ENCODE data around the gene PRMT5.
"Not testable (repeated sequence)": the region's sequence is repeated elsewhere in the genome, so short reads cannot be mapped to it uniquely, and the experiment has no call there.

PRMT5 gene

GRCh38 chr14:22932146-22932545, 3.0 kb upstream of the PRMT5 start:
- no peak for DNase-seq (ENCODE audit: low spot score)

- DNase-seq (ENCODE audit: low spot score) = no peak
Observed at GRCh38 chr14:22929961-22930364, 787 bp upstream of the PRMT5 start.

DNA sequence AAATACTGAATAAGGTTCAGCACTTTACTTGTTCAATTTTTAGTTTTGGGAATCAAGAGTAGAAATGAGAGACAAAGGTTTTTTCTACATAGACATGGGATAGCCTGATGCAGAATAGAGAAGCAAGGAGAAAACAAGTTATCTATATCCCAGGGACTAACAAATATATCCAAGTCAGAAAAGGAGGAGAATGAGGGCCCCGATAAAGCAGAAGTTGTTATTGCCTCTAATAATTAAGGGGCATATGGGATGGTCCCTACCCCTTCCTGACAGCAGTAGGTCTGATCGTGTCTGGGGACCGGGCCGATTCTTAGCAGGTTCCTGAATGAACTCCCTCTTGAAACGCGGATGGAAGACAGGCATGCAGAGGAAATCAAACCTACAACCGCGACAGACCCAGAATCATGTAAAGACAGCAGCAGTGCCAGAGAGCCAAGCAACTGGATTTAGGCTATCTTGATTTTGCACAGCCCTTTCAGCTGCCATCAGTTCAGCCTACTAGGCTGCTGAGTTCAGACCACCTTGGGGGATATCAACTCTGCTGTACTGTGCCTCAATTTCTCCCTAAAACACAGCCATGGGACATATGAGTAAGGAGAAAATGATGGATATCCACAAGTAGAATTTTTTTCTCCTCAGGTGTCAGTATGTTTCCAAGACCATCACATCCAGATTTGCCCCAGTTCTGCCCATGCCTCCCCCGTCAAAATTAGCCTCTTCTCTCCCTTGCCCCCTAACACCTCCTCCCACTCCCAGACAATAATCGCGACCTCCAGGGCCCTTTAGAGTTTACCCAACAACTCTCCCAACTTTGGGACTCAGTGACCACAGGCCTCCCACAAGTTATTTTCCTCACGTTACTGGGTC, 706 bp downstream of the PRMT5 start:
- DNase-seq (ENCODE audit: low spot score) = no peak

DNA sequence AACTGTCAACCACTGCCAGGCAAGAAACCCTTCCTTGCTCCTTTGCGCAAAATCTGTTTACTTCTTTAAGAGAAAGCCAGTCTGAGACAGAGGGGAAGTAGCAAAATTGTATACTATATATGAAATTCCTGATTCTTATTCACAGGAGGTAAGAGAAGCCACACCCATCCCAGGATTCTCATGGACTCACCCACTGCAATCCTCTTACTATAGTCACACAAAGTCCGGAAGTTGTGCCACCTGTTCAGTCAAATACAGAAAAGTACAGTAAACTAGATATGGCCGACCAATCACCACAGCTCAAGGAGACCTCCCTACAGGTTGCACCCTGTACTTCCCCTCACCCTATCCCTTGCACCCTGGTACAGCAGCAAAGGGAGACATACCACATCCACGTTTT, 2.9 kb downstream of the PRMT5 start:
- no peak for DNase-seq (ENCODE audit: low spot score)

GRCh38 chr14:22925513-22925912, 3.7 kb downstream of the PRMT5 start:
- no peak for DNase-seq (ENCODE audit: low spot score)

GRCh38 chr14:22923746-22924145, 5.4 kb downstream of the PRMT5 start:
- no peak for DNase-seq (ENCODE audit: low spot score)

DNA sequence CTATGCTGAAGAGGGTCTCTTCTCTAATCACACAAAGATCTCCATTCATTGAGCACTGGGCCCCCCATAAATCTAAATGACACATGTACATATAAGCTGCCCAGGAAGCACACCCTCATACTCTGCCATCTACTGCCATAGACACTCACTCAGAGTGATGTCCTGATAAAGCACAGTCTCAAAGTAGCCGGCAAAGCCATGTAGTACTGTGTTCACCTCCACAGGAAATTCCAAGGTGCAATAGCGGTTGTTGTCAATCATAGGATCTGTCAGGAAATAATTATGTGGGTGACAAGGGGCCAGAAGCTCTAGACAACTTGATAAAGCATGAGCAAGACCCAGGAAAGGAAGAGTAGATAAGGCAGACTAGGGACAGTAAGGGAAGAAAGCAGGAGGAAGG, 6.9 kb downstream of the PRMT5 start:
- no peak for DNase-seq (ENCODE audit: low spot score)

DNA sequence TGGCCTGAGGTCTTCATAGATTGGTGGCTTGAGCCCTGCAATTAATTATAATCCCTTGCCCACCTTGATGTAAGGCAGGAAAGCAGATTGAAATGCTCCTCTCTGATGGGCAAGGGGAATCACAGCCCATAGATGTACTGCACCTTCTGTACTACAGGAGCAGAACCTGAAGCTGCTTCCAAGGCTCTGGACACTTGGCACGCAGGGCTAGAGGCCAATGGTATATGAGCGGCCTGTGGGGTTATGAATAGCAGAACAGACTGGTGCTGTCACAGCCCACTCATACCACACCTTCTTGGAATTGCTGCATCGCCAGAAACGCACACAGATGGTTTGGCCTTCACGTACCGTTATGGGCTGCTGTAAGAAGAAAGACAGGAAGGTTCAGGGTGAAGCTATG, 8.5 kb downstream of the PRMT5 start:
- no peak for DNase-seq (ENCODE audit: low spot score)

DNA sequence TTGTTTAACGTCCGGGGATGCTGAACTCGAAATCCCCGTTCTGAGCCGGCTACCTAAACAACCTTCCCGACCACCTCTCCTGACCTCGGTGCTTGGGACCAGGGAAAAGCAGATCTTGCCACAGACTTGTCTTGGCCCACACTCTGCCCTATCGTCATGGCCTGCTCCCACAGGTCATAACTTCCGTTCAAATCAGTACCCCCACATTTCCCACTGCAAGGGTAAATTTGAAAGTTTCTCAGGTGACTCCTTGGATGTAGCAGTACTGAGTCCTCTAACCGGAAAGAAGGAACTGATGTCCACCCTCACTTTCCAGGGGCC, 9.6 kb downstream of the PRMT5 start:
- DNase-seq (ENCODE audit: low spot score) = no peak

GRCh38 chr14:22918804-22919600, 10.2 kb downstream of the PRMT5 start, which contains the start of gene RBM23:
Gene RBM23, minus strand, starts transcription at chr14:22919149.
- peak; percentile 98 for DNase-seq (ENCODE audit: low spot score)

DNA sequence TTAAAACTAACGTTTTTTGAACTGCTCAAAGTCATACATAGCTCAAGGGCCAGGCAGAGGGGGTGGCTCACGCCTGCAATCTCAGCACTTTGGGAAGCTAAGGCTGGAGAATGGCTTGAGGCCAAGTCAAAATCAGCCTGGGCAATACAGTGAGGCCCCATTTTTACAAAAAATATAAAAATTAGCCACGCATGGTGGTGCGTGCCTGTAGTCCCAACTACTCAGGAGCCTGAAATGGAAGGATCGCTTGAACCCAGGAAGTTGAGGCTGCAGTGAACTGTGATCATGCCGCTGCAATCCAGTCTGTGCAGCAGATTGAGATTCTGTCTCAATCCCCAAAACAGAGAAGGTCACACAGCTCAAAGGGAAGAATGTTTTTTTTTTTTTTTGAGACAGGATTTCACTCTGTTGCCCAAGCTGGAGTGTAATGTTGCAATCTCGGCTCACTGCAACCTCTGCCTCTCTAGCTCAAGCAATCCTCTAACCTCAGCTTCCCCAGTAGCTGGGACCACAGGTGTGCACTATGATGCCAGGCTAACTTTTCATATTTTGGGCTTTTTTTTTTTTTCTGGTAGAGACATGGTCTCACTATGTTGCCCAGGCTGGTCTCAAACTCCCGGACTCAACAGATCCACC, 13.2 kb downstream of the PRMT5 start:
- DNase-seq (ENCODE audit: low spot score) = no peak

- not testable (repeated sequence) for DNase-seq (ENCODE audit: low spot score)
Observed at GRCh38 chr14:22914836-22915235, 14.3 kb downstream of the PRMT5 start.

DNA sequence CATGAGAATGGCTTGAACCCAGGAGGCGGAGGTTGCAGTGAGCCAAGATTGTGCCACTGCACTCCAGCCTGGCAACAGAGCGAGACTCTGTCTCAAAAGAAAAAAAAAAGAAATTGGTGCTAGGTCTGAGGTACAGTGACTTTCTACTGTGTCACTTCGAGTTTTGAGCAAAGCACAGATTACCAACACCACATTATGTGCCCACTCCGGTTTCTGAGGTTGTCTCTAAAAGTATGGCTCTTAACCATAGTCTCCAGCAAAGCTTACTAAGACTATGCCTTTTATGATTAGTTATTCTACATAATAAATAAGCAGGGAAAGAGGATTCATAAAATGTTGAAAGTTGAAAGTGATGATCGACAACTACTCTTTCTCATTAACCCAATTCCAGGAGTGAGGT, 18.3 kb downstream of the PRMT5 start:
- DNase-seq (ENCODE audit: low spot score) = no peak

- no peak for DNase-seq (ENCODE audit: low spot score)
Observed at GRCh38 chr14:22908601-22909000, 20.6 kb downstream of the PRMT5 start.

- no peak for DNase-seq (ENCODE audit: low spot score)
Observed at GRCh38 chr14:22907429-22907828, 21.7 kb downstream of the PRMT5 start.

DNA sequence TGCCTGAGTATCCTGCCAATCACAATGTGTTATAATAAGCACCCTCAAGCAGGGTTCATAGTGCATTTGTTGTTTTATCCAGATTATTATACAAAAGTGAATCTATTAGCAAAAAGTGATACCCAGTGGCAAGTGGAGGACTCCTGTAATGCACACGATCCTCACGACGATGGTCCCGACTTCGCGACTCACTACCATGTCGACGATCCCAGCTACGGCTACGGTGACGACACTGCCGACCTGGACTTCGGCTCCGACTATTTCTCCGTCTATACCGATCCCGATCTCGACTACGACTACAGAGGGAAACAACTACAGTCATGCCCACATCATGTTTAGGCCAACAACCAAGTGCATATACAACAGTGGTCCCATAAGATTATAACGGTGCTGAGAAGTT, 23.1 kb downstream of the PRMT5 start:
- no peak for DNase-seq (ENCODE audit: low spot score)

DNA sequence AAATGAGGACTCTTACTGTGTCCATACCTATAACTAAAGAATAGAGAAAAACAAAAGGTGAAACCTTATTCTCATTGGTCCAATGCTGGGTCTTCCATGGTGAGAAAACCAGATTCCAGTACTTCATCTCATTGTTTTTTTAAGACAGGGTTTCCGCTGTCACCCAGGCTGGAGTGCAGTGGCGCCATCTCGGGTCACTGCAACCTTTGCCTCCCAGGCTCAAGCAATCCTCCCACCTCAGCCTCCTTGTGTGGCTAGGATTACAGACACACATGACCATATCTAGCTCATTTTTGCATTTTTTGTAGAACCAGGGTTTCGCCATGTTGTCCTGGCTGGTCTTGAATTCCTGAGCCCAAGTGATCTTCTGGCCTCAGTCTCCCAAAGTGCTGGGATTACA, 23.5 kb downstream of the PRMT5 start:
- no peak for DNase-seq (ENCODE audit: low spot score)

GRCh38 chr14:22903742-22904087, 25.5 kb downstream of the PRMT5 start:
- DNase-seq (ENCODE audit: low spot score) = no peak

- DNase-seq (ENCODE audit: low spot score) = no peak
Observed at GRCh38 chr14:22901799-22902198, 27.4 kb downstream of the PRMT5 start.

DNA sequence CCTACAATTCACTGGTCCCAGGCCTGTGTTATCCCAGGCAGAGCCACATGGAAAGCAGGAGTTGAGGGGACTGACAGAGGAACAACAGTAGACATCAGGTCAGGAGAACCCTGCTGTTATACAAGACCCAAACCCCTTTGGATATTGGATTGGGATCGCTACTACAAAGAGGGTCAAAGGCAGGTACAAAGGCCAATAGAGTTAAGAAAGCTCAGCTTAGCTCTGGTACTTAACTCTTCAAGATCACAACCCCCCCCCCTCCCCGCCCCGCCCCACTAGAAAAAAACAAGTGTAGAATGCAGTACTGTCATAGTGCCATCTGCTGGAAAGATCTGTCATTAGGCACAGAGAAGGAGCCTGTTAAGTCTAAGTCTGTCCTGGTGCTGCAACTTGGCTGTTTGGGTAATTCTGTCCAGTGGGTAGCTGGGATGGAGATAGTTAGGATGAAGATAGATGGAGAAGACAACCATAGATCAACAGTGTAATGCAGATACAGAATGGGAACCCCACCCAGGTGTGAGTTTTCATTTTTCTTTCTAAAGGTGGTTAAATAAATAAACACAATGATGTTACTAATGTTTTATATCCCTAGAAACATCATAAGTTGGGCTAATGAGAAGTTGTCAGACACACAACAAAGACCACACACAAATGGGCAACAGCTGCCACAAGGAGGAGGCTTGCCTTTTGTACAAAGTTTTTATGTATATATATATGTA, 28.9 kb downstream of the PRMT5 start:
- peak; percentile 79 for DNase-seq (ENCODE audit: low spot score)

DNA sequence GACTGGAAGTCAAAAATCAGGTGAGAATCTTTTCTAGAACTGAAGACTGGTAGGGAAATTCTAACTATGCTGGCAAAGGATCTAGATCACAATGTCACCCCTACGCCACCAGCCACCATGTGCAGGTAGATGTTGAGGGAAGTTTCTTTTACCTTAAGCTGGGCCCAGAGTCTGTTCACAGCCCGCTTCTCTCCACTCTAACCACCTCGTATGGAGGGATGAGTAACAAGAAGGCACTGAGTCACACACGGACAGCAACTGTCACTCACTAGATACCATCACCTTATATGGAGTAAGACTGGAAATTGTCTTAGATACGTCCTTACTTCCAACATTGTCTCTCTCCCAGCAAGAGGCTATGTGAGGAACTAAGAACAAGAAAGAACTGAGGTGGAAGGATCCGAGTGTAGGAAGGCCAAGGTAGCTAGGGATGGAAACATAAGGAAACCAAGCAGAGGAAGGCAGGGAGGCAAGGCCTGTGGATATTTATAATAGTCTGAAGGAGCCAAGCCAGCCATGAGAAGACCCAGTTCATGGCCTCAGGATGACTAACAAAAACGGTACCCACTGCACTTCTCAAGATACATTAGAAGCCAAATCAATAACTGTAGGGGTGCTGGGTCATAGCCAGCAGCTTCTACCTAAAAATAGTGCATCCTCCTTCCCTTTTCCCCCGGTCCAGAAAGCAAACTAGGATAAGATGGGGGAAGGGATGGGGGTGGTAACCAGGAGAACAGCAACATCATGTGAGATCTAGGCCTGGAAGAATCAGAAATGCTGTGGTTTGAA, 30.7 kb downstream of the PRMT5 start:
- no peak for DNase-seq (ENCODE audit: low spot score)

- DNase-seq (ENCODE audit: low spot score) = no peak
Observed at GRCh38 chr14:22897357-22897756, 31.8 kb downstream of the PRMT5 start.

All from COLO829 (cell line).